HCEC 1CT (cell line): ENCODE measurements around the gene ADCY1.
"Not testable (repeated sequence)": the region's sequence is repeated elsewhere in the genome, so short reads cannot be mapped to it uniquely, and the experiment has no call there.

Source experiments
- DNase-seq: peaks from one replicate; pipeline ENCODE4 v3.0.0-alpha.2; 2017

The ADCY1 gene

DNA sequence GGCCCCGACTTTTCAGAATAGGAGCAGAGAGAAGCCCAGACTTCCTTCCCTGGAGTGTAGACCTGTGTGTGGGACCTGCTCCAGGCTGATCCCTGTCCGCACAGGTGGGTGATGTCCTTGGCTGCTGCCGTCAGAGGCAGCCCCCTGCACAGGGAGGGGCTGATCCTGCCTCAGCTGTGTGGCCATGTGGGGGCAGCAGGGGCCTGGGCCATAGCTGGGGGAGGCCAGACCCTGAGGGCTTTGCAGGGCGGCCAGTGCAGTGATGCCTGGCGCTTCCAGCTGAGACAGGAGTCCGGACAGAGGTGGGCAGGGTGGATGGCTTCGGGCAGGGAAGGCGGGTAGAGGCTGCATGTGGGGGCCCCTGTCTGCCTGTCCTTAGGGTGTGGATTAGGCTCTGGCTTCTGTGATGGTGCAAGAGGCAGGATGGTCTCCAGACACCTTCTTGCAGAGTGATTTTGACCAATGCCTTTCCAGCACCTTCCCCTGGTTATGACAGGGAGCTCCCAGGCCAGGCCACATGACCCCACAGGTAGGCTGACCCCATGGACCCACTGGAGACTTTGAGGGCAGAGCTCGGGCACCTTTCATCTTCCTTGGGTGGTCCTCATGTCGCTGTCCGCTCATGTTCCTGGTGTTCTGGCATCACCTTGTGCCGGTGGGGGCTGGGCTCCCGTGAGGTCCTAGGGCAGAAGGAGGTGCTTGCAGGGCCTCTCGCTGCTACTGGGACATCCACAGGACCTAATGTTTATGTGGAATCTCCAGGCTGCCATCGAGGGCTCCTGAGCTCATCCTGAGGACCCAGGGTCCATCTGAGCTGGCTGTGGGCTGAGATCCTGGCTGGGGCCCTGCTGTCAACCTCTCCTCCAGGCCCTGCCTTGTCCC lies 141.5 kb downstream of the ADCY1 start:
- no peak for DNase-seq

DNA sequence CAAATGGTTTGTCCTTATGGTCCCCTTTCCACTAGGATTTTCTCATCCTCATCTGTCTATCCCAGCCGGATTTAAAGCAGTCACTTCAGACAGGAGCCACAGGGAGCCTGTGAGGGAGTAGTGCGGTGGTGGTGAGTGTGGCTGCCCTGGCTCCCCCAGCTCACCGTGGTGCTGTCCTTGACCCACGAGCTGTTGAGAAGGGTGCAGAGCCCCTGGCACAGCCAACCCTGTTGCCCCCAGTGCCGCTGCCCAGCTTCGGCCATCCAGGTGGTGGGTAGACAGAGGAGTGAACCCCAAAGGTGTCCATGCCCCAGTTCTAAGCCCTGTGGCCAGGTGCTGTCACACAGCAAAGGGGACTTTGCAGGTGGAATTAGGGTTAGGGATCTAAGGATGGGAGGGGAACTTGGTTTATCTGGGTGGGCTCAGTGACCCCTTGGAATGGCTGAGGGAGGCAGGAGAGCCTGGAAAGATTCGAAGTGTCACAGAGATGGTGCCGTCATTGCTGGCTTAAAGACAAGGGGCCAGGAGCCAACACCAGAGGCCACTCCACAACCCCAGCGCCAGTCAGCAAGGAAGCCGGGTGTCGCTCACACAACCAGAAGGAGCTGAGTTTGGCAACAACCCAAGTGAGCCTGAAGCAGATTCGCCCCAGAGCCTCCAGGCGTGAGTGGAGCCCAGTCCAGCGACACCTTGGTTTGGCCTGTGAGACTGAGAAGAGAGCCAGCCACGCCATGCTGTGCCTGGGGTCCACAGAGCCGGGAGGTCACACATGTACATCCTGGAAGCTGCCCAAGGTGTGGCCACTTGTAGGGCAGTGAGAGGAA lies 142.4 kb downstream of the ADCY1 start:
- no peak for DNase-seq

DNA sequence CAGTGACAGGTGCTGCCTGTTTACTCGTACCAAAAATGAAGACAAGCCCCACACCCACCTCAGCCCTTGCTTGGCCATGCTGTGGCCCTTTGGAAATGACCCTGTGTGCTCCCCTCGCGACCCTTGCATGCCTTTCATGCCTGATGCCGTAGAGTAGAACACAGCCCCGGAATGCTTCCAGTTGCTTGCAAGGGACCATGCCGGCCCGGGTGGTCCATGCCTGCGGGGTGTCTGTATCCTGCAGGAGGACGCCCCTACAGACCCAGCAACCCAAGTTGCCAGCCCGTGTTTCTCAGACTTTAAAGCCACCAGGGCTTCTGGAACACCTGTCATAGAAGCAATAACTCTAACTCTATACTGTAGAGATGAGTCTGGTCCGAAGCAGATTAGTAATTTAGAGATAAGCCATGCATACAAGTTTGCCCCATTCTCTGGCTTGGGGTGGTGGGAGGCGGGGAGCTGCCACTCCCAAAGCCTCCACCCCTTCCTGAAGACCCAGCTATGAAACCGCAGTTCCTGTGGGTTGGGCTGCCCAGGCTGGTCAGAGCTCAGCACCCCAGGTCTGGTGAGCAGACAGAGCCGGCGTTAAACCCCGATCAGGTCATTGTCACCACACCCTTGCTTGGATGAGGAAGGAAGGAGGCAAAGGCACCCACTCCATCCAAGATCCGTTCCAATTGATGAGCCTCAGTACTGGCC lies 143.5 kb downstream of the ADCY1 start:
- DNase-seq: no peak

DNA sequence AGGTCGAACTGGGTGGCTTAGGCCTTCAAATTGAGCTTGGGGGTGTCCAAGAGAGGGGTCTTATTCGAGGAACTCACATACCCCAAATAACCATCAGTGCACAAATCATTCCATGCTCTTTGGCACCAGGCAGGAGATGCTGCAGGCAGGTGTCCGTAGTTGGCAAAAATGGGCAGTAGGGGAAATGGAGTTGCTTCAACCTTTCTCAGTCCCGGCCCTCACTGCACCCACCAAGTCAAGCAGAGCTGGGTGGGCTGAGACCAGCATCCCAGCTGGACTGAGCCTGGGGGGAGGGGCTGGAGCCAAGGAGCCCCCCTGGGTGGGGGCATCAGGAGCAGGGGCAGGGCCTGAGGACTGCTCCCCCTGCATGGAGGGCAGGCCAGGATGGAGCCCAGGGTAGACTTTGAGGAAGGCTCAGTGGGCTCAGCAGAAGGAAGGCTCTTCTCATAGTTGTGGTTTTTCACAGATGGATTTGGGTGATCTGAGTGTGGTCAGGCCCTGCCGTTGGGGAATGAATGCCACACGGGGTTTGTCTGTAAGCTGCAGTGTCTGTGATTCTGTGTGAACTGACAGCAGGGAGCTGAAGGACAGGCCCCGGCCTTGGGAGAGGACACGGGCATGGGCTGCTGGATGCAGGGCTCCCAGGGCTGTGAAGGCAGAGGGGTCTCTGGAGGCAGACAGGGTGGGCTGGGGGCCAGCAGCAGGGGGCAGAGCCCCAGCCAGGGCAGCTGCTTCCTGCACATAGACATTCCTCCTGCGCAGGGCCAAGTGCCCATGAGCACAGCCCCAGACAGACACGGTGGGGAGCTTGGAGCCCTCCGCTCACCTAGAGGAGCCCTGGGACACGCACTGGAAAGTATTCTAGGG lies 144.5 kb downstream of the ADCY1 start:
- no peak for DNase-seq

DNA sequence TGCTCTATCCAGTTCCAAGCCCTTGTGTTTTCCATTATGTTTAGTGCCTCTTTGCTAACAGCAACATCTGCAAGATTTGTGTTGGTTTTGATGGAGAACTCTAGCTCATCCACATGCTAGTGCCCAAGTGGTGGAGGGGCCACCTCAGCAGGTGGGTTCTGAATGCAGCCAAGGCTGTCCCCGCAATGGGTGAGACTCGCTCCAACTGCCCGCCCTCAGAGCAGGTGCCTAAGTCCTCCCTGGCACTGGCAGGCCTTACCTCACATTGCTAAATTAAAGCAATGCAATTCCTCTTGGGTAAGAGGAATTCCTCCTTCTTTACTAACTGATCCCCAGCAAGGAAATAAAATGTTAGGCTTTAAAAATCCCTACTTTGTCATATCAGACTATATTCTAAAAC lies 146.8 kb downstream of the ADCY1 start:
- DNase-seq: no peak

DNA sequence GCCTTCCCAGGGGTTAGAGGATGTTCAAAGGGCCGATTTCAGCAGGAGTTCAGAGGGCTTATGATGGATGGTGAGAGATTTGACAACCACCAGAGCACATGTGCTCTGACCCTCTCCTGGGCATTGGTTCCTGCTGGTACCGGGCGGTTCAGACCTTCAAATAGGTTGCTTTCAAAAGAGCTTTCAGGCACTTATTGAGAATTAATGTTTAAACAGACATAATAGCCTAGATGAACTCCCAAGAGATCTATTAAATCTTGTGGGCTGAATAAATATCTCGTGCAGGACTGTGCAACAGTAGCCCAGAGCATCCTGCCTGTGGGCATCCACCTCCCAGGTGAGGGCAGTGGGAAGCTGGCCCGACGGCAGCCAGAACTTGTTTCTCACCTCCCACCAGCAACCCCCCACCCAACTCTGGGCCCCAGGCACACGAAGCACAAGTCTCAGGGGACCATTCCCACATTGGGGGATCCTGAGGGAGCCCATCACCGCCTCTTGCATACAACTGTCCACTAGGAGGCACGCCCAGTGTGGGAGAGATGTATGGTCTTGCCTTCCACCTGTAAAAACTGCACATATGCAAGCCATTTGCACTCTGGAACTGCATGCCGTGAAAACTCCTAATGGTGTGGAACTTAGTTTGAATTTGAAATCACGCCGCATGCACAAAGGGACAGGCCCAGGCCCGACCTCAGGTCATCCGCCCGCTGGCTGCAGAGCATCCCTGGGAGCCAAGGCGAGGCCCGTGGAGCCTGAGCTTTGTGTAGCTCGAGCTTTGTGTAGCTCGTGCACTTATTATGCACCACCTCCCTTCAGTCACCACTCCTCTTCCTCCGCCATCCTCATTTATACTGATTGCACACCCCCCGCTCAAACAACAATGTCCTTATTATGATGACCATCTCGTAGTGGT lies 147.8 kb downstream of the ADCY1 start:
- DNase-seq: no peak

DNA sequence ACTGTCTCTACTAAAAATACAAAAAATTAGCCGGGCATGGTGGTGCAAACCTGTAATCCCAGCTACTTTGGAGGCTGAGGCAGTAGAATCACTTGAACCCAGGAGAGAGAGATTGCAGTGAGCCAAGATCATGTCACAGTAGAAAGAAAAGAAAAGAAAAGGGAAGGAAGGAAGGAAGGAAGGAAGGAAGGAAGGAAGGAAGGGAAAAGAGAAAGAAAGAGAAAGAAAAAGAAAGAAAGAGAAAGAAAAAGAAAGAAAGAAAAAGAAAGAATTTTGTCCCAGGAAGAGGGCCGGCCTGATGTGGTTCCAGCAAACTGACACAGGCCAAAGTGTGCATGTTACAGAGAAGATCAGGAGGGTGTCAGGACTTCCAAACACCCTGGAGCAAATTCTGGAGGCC lies 151.1 kb downstream of the ADCY1 start:
- not testable (repeated sequence) for DNase-seq

DNA sequence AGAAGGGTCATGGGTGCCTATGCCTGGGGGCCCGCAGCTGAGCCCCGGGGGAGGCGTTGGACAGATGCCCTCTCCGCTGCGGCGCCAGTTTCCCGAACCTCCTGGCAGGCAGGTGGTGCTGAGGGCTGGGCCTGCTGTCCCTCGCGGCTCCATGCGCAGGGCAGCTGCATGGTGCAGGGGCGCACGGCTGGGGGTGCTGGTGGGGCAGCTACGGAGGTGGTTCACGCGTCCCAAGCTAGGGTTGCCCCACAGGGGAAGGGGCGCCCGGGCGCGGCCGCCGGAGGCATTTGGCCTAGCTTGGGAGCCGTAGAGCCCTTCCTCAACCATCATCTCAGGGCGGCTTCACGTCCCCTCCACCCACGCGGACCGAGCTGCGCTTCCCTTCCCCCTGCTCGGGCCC lies 152.7 kb downstream of the ADCY1 start:
- DNase-seq: no peak

DNA sequence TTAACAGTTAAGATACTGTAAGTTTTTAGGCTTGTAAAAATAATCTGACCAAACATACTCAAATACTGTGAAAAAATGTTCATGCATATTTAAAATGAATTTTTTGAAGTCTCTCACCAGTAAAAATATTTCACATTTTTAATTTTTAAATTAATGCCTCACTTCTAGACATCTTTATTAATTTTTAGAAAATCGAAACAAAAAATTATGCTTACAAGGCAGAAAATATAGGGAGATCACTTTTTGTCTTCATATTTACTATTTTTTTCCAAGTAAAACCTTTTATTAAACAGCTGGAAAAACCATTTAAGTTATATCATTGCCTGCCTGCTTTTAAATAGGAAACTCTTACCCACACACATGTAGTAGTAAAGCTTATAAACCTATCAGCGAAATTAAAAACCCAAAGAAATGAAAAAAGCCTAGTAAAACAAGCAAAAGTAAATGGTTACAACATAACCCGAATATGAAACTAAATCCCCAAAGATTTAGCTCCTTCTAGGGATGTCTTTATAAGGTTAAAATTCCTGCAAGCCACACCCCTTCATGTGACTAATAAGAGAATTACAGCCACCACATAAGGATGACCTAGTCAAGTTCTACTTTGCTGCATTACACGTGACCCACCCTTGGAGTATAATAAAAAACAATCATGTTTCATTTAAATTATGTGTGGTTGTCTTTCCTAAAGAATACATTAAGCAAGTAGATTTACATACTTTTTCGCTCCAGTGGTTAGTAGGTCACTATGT lies 157.7 kb downstream of the ADCY1 start:
- peak; percentile 82 for DNase-seq

DNA sequence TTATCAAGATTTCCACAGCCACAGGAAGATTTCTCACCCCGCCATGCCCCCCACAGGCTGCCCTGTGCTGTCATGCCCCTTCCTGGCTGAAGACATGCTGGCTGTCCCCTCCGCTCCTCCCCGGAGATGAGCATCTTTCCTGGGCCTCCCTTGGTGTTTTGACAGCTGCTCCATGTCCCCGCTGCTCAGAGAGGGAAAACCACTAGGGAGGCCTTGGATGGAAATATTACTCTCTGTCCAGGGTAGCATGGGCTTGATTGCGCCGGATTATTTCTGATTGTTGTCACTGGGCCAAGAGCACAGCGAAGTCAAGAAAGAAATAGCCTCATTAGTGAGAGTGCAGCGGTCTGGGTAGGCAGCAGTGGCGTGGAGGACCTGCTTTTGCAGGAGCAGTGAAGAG lies 164.8 kb downstream of the ADCY1 start:
- DNase-seq: not testable (repeated sequence)

DNA sequence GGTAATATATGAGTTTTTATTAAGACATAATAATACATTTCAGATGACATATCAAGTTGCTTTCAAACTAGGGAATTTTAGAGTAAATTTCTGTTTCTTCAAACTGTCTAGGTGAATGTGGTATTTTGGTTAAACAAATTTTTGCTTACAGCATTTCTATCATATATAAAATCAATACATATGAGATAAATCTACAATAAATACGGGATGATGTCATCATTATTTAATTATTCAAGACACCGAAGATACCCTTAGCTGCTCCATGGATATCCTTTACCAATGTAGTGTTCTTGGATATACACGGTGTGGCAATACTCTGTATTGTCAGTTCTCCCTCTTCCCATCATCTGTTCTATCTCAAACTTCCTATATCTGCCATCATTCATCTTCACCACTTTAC lies 166.4 kb downstream of the ADCY1 start:
- not testable (repeated sequence) for DNase-seq

DNA sequence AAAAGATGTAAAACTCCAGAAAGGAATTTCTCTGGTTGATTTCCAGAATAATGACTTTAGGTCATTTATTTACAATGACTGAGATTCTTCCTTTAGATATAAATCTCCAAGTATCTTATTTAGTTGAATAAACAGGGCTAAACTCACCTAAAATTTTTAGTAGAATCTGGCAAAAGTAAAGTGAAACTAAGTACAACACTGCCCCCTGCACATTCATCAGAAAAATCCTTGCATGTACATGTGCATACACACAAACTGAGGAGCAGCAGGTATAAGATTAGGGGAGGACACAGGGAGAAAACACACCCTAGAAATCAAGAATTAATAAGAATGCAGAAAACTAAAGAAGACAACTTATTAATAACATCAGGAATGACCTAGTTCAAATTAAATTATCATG lies 174.8 kb downstream of the ADCY1 start:
- peak; percentile 7 for DNase-seq

DNA sequence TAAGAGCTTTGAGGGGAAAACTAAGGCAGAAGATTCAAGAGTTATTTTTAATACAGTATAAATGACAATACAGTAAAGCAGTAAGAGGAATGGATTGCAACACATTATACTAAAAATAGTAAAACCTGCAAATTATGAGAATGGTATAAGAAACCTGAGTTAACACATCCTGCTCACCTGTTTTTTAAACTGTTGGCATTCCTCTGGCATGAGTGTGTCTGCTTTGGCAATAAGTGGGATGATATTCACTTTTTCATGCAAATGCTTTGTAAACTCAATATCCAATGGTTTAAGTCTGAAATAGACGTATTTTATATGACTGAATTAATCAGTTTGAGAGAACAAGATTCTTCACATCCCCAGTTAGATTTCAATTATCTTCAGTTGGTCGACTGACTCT lies 177.2 kb downstream of the ADCY1 start:
- not testable (repeated sequence) for DNase-seq

DNA sequence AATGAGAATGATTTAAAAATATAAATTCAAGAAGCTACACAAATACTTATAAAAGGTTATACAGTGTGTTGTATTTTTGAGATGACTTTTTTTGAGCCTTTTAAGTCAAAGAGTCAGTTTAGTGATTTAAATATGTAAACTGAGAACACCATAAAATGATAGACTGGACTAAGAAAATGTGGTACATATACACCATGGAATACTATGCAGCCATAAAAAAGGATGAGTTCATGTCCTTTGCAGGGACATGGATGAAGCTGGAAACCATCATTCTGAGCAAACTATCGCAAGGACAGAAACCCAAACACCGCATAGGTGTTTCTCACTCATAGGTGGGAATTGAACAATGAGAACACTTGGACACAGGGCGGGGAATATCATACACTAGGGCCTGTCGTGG lies 182.2 kb downstream of the ADCY1 start:
- not testable (repeated sequence) for DNase-seq

DNA sequence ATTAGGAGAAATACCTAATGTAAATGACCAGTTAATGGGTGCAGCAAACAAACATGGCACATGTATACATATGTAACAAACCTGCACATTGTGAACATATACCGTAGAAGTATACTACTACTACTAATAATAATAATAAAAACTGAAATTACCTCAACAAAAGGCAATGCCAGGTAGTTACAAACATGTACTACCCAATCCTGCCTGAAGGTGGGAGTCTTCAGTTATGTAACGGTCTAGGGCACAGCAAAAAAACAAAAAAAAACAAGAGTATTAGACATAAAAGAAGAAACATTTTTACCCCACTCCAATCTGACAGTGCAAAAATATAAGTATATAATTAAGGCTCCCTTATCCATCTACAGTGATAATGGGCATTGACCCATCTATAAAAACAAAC lies 182.6 kb downstream of the ADCY1 start:
- DNase-seq: not testable (repeated sequence)

DNA sequence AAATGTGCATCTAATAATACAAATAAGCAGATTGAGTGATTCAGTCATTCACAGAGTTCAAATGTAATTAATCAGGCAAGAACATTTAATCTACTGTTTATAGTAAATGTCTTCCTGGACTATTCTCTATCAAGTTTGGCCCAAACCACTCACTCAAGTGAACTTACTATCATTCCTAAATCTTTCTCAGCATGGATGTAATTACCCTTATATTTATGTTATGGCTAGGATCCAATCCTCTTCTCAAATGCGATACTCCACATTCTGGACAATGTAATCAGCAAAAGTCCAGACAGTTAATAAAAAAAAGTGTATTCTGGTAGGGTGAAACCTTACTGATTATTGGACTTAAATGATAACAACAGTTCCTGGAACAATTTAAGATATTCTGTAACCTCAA lies 185.3 kb downstream of the ADCY1 start:
- DNase-seq: not testable (repeated sequence)

DNA sequence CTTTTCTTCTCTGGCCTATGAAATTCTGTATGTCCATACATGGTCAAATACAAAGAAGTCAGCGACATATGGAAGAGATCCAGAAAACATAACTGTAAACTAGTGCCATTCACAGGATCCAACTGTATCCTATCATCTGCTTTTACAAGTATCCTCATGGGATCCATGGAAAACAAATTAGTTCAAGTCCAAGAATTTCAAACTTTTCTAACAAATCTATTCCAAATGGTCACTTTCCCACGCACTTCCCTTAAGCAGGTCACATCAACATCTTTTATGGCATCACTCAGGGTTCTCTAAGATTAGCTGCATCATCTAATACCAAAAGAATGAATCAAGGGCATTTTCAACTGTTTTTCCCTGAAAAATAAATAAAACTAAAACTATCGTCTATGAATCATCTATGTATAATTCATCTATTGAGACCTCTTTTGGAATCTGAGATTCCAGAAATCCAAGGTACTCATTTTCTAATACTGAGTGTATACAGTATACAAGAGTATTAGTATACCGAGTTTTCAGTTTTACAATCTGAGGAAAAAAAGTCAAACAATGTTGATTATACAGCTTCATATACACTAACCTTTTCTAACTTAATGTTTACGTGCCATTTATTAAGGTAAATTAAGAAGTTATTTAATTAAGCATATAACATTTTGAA lies 187.5 kb downstream of the ADCY1 start:
- DNase-seq: peak; percentile 96

DNA sequence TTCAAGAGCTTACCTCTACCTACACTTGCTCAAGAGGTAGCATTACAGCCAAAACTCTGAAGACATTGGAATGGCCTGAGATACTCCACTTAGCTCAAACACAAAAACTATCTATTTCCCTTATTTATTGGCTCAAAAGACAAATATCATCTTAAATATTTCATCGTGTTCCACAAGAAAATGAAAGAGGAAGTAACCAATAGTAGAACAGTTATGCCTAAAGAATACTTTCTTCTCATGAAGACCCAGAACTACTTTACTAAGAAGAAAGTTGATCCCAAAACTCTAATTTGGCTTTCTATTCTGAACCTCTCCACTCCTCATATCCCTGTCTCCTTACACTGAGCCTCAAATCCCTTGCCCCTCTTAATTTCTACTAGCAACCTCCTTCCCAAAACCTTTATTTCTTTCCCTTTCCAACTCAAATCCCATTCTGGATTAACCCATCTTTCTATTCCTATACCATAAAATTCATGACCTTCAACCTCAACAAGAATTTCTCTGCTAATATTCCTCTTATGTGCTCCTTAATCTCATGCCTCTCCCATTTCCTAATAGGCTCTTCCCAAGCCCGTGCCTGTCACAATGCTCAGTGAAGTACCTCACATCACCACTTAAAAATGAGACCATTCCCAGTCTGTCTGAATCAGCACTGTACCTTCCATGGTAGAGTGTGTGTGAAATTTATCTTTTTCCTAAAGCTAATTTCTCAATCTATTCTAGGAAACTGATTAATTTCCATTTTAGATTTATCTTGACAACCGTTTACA lies 188.2 kb downstream of the ADCY1 start:
- DNase-seq: peak; percentile 50
